GM12801 (cell line): Measurements from ENCODE around the gene POP4.

Source experiments
- CTCF ChIP-seq: IDR thresholded peaks from one replicate; pipeline ENCODE4 v1.5.1; 2011; ENCODE audit warnings: control low read depth; ENCODE audit not compliant: insufficient read length; ENCODE audit errors: extremely low read depth

Gene POP4

GRCh38 chr19:29631450-29631849 lies 25.4 kb downstream of the POP4 start:
- TF ChIP-seq CTCF = no peak

- TF ChIP-seq CTCF = no peak
These were observed 27.9 kb downstream of the POP4 start for GRCh38 chr19:29634002-29634401.

GRCh38 chr19:29634423-29635130 lies 28.5 kb downstream of the POP4 start:
- TF ChIP-seq CTCF = no peak

GRCh38 chr19:29635963-29636362 lies 29.9 kb downstream of the POP4 start:
- TF ChIP-seq CTCF = no peak

- TF ChIP-seq CTCF = no peak
These were observed 30.7 kb downstream of the POP4 start for GRCh38 chr19:29636553-29637360.

GRCh38 chr19:29639086-29639485 lies 33.0 kb downstream of the POP4 start:
- TF ChIP-seq CTCF = no peak

GRCh38 chr19:29640231-29640630 lies 34.1 kb downstream of the POP4 start:
- TF ChIP-seq CTCF = no peak
